Measurements from ENCODE around the gene SPATA7.

The SPATA7 gene

GRCh38 chr14:88411039-88411438 lies 25.6 kb downstream of the SPATA7 start:
- no peak for DNase-seq (ENCODE audit: low read depth in 3 of 3, low spot score in 1 of 3)

GRCh38 chr14:88417594-88417993 lies 32.1 kb downstream of the SPATA7 start:
- DNase-seq (ENCODE audit: low read depth in 3 of 3, low spot score in 1 of 3), result no peak

GRCh38 chr14:88420187-88420586 lies 34.7 kb downstream of the SPATA7 start:
- DNase-seq (ENCODE audit: low read depth in 3 of 3, low spot score in 1 of 3), result no peak

- no peak for DNase-seq (ENCODE audit: low read depth in 3 of 3, low spot score in 1 of 3)
Observed at GRCh38 chr14:88421286-88421685, 35.8 kb downstream of the SPATA7 start.

- DNase-seq (ENCODE audit: low read depth in 3 of 3, low spot score in 1 of 3), result no peak
Observed at GRCh38 chr14:88422047-88422446, 36.6 kb downstream of the SPATA7 start.

GRCh38 chr14:88422919-88423650 lies 37.6 kb downstream of the SPATA7 start:
- no peak for DNase-seq (ENCODE audit: low read depth in 3 of 3, low spot score in 1 of 3)

- DNase-seq (ENCODE audit: low read depth in 3 of 3, low spot score in 1 of 3), result no peak
Observed at GRCh38 chr14:88424573-88424972, 39.1 kb downstream of the SPATA7 start.

- no peak for DNase-seq (ENCODE audit: low read depth in 3 of 3, low spot score in 1 of 3)
Observed at GRCh38 chr14:88426271-88426670, 40.8 kb downstream of the SPATA7 start.

- no peak for DNase-seq (ENCODE audit: low read depth in 3 of 3, low spot score in 1 of 3)
Observed at GRCh38 chr14:88430976-88431375, 45.5 kb downstream of the SPATA7 start.

GRCh38 chr14:88437658-88438057 lies 52.2 kb downstream of the SPATA7 start:
- no peak for DNase-seq (ENCODE audit: low read depth in 3 of 3, low spot score in 1 of 3)

- DNase-seq (ENCODE audit: low read depth in 3 of 3, low spot score in 1 of 3), result no peak
Observed at GRCh38 chr14:88439088-88439487, 53.6 kb downstream of the SPATA7 start.

- no peak for DNase-seq (ENCODE audit: low read depth in 3 of 3, low spot score in 1 of 3)
Observed at GRCh38 chr14:88452231-88452630, 66.8 kb downstream of the SPATA7 start.

GRCh38 chr14:88454886-88455285 lies 69.4 kb downstream of the SPATA7 start:
- DNase-seq (ENCODE audit: low read depth in 3 of 3, low spot score in 1 of 3), result no peak

- no peak for DNase-seq (ENCODE audit: low read depth in 3 of 3, low spot score in 1 of 3)
Observed at GRCh38 chr14:88463318-88463717, 77.9 kb downstream of the SPATA7 start.

GRCh38 chr14:88468406-88468805 lies 82.9 kb downstream of the SPATA7 start:
- no peak for DNase-seq (ENCODE audit: low read depth in 3 of 3, low spot score in 1 of 3)

GRCh38 chr14:88470542-88471440 lies 85.3 kb downstream of the SPATA7 start:
- DNase-seq (ENCODE audit: low read depth in 3 of 3, low spot score in 1 of 3), result no peak

GRCh38 chr14:88473791-88474190 lies 88.3 kb downstream of the SPATA7 start:
- DNase-seq (ENCODE audit: low read depth in 3 of 3, low spot score in 1 of 3), result no peak

- no peak for DNase-seq (ENCODE audit: low read depth in 3 of 3, low spot score in 1 of 3)
Observed at GRCh38 chr14:88476214-88476774, 90.8 kb downstream of the SPATA7 start.

GRCh38 chr14:88476825-88477224 lies 91.4 kb downstream of the SPATA7 start:
- no peak for DNase-seq (ENCODE audit: low read depth in 3 of 3, low spot score in 1 of 3)

- no peak for DNase-seq (ENCODE audit: low read depth in 3 of 3, low spot score in 1 of 3)
Observed at GRCh38 chr14:88477513-88478250, 92.2 kb downstream of the SPATA7 start.

- no peak for DNase-seq (ENCODE audit: low read depth in 3 of 3, low spot score in 1 of 3)
Observed at GRCh38 chr14:88478931-88479330, 93.5 kb downstream of the SPATA7 start.
